ES-I3 (cell line): ENCODE measurements around the gene USP10.

ENCODE experiments used
- H3K36me3 ChIP-seq: 2 replicates; pipeline ENCODE4 v1.6.1; 2013; ENCODE audit warnings: mild to moderate bottlenecking, low read length, control low read depth, moderate library complexity; ENCODE audit not compliant: insufficient read depth
- H3K4me1 ChIP-seq: 2 replicates; pipeline ENCODE4 v1.6.1; 2013; ENCODE audit warnings: mild to moderate bottlenecking, control low read depth, low read length; ENCODE audit not compliant: insufficient read depth
- H3K9ac ChIP-seq: 2 replicates; pipeline ENCODE4 v1.6.1; 2013; ENCODE audit warnings: low read depth, mild to moderate bottlenecking, low read length, moderate library complexity
- H3K9me3 ChIP-seq: 2 replicates; pipeline ENCODE4 v1.6.1; 2013; ENCODE audit warnings: mild to moderate bottlenecking, low read length, moderate library complexity; ENCODE audit not compliant: control insufficient read depth, insufficient read depth

USP10 gene

GRCh38 chr16:84751947-84752346 is 52.1 kb downstream of the USP10 start:
- Histone ChIP-seq H3K4me1 (no peaks in the 10 kb centered on the region; the same call in 1 of the 2 replicates), H3K36me3 (no peaks in the 10 kb centered on the region; the same call in 1 of the 2 replicates), H3K9ac (no peak overlapping the region), H3K9me3 (no peaks in the 10 kb centered on the region)

- no peaks in the 10 kb centered on the region; the same call in 1 of the 2 replicates for H3K4me1 ChIP-seq
- H3K9ac ChIP-seq = no peak overlapping the region
- H3K36me3 ChIP-seq = no peaks in the 10 kb centered on the region; the same call in 1 of the 2 replicates
- no peaks in the 10 kb centered on the region for H3K9me3 ChIP-seq
These were observed 52.8 kb downstream of the USP10 start for GRCh38 chr16:84752600-84752999.

GRCh38 chr16:84753412-84754326 is 53.9 kb downstream of the USP10 start:
- Histone ChIP-seq H3K36me3 (no peaks in the 10 kb centered on the region; the same call in 1 of the 2 replicates), H3K4me1 (no peaks in the 10 kb centered on the region; the same call in 1 of the 2 replicates), H3K9me3 (no peaks in the 10 kb centered on the region), H3K9ac (no peak overlapping the region)

- no peaks in the 10 kb centered on the region for H3K9me3 ChIP-seq
- no peaks in the 10 kb centered on the region; the same call in 1 of the 2 replicates for H3K36me3 ChIP-seq
- H3K4me1 ChIP-seq = no peaks in the 10 kb centered on the region; the same call in 1 of the 2 replicates
- no peak overlapping the region for H3K9ac ChIP-seq
These were observed 54.6 kb downstream of the USP10 start for GRCh38 chr16:84754353-84754856.

GRCh38 chr16:84754956-84755672 is 55.3 kb downstream of the USP10 start:
- H3K36me3 ChIP-seq = peaks cover 4% of the 10 kb centered on the region; the same call in 1 of the 2 replicates
- no peaks in the 10 kb centered on the region for H3K9me3 ChIP-seq
- no peaks in the 10 kb centered on the region for H3K4me1 ChIP-seq
- no peak overlapping the region for H3K9ac ChIP-seq

GRCh38 chr16:84756830-84757229 is 57.0 kb downstream of the USP10 start:
- H3K9me3 ChIP-seq = no peaks in the 10 kb centered on the region
- H3K9ac ChIP-seq = no peak overlapping the region
- no peaks in the 10 kb centered on the region for H3K4me1 ChIP-seq
- H3K36me3 ChIP-seq = peaks cover 15% of the 10 kb centered on the region

GRCh38 chr16:84758627-84759026 is 58.8 kb downstream of the USP10 start:
- H3K4me1 ChIP-seq = no peaks in the 10 kb centered on the region

GRCh38 chr16:84759061-84759460 is 59.3 kb downstream of the USP10 start:
- Histone ChIP-seq H3K9ac (no peak overlapping the region), H3K36me3 (peaks cover 30% of the 10 kb centered on the region), H3K9me3 (no peaks in the 10 kb centered on the region), H3K4me1 (no peaks in the 10 kb centered on the region)

More at GRCh38 chr16:84758627-84759026, 58.8 kb downstream of the USP10 start:
- Histone ChIP-seq H3K9me3 (no peaks in the 10 kb centered on the region), H3K36me3 (peaks cover 25% of the 10 kb centered on the region), H3K9ac (no peak overlapping the region)

- Histone ChIP-seq H3K4me1 (no peaks in the 10 kb centered on the region), H3K9ac (no peak overlapping the region), H3K9me3 (no peaks in the 10 kb centered on the region), H3K36me3 (peaks cover 33% of the 10 kb centered on the region)
These were observed 60.1 kb downstream of the USP10 start for GRCh38 chr16:84759906-84760305.

GRCh38 chr16:84761448-84762368 is 61.9 kb downstream of the USP10 start:
- Histone ChIP-seq H3K4me1 (no peaks in the 10 kb centered on the region), H3K9ac (no peak overlapping the region), H3K9me3 (no peaks in the 10 kb centered on the region), H3K36me3 (peaks cover 49% of the 10 kb centered on the region)

- Histone ChIP-seq H3K4me1 (no peaks in the 10 kb centered on the region), H3K9me3 (no peaks in the 10 kb centered on the region), H3K9ac (no peak overlapping the region), H3K36me3 (peaks cover 55% of the 10 kb centered on the region)
These were observed 63.4 kb downstream of the USP10 start for GRCh38 chr16:84763164-84763563.

- H3K36me3 ChIP-seq = peaks cover 58% of the 10 kb centered on the region
- no peak overlapping the region for H3K9ac ChIP-seq
These were observed 63.8 kb downstream of the USP10 start for GRCh38 chr16:84763629-84764028.

GRCh38 chr16:84764970-84765369 is 65.2 kb downstream of the USP10 start:
- H3K36me3 ChIP-seq = peaks cover 63% of the 10 kb centered on the region
- no peaks in the 10 kb centered on the region for H3K4me1 ChIP-seq
- H3K9me3 ChIP-seq = no peaks in the 10 kb centered on the region
- H3K9ac ChIP-seq = no peak overlapping the region

More at GRCh38 chr16:84763629-84764028, 63.8 kb downstream of the USP10 start:
- no peaks in the 10 kb centered on the region for H3K4me1 ChIP-seq
- H3K9me3 ChIP-seq = no peaks in the 10 kb centered on the region
